Left lung (tissue), 10 donors: ENCODE data around the gene TRPM8. TPM values are rescaled to one million over a fixed set of nuclear protein-coding genes. Genes with fewer than 3 reads are reported as not detected.

Experiments used
- ATAC-seq: fragments of 200-7000 bp; cut with Tn5 transposase; one replicate; pipeline ENCODE4 v1.9.1; 2020; ENCODE audit warnings: moderate library complexity
- DNase-seq, 4 donors: peaks; one replicate each; pipeline ENCODE4 v3.0.0-alpha.2; 2013 to 2020
- H3K27ac ChIP-seq, 2 donors: fragments of 200-600 bp; sonication (generic) in 1 of 2; one replicate each; pipeline versions ENCODE4 v1.5.0 to v1.8.0; 2020 to 2021
- H3K27me3 ChIP-seq, 2 donors: fragments of 200-600 bp; sonication (generic) in 1 of 2; one replicate each; pipeline versions ENCODE4 v1.5.0 to v1.8.0; 2020 to 2021
- H3K36me3 ChIP-seq, 2 donors: fragments of 200-600 bp; sonication (generic) in 1 of 2; one replicate each; pipeline versions ENCODE4 v1.5.0 to v1.8.0; 2020 to 2021
- H3K4me1 ChIP-seq, 2 donors: fragments of 200-600 bp; one replicate each; pipeline ENCODE4 v1.8.0; 2021
- H3K4me3 ChIP-seq, 2 donors: fragments of 200-600 bp; sonication (generic) in 1 of 2; one replicate each; pipeline versions ENCODE4 v1.5.0 to v1.8.0; 2020 to 2021; ENCODE audit warnings: mild to moderate bottlenecking in 1 of 2
- H3K9me3 ChIP-seq, 2 donors: fragments of 200-600 bp; sonication (generic) in 1 of 2; one replicate each; pipeline versions ENCODE4 v1.5.0 to v1.8.0; 2020 to 2021
- CTCF ChIP-seq, 2 donors: fragments of 200-600 bp; sonication (generic) in 1 of 2; IDR thresholded peaks; one replicate each; pipeline versions ENCODE4 v1.5.0 to v1.8.0; 2021; ENCODE audit warnings: antibody characterized with exemption in 2 of 2
- intact Hi-C, 2 donors: fragments of 100-400 bp; cut with DNase I; formaldehyde crosslinking; loops; one replicate each; pipeline versions ENCODE4 v1.11.2 to v1.14.2; 2022
- polyA plus RNA-seq, 6 donors: library from polyadenylated mRNA; unstranded; fragments of 120-200 nt; gene quantifications; one replicate each; pipeline ENCODE4 v1.2.1, GENCODE V29; 2013; ENCODE audit not compliant: insufficient read length in 6 of 6
- total RNA-seq, 2 donors: library from RNA; stranded (reverse); fragmentation: NEBNext Ultra II Directional; extraction: Animal tissue kit (Norgen Biotek cat#: 25700); gene quantifications; one replicate each; pipeline ENCODE4 v1.2.1, GENCODE V29; 2021
- donor health status: DM: no; HTN: yes; CAD: no.
- donor health status: DM: no; HTN: no; CAD: no.

Gene TRPM8
- total and polyA plus RNA-seq, 8 donors: 0.14 to 0.40 (median 0.16) TPM; not detected in 3

GRCh38 chr2:233944269-233944668 is 27.1 kb downstream of the TRPM8 start:
- Histone ChIP-seq H3K4me1 (no peaks in the 10 kb centered on the region), H3K27me3 (peaks cover under 1 to 40% of the 10 kb centered on the region in 2 donors), H3K4me3 (no peak overlapping the region), H3K9me3 (no peaks in the 10 kb centered on the region), H3K36me3 (no peaks in the 10 kb centered on the region), H3K27ac (no peak overlapping the region)
- DNase-seq: no peak
- intact Hi-C loops: no loop called here
- no peak for TF ChIP-seq CTCF (IDR thresholded peaks at IDR 0.05)
- ATAC-seq: no peak

- H3K9me3 ChIP-seq: no peaks in the 10 kb centered on the region
- no peak for DNase-seq
- ATAC-seq: no peak
- TF ChIP-seq CTCF (IDR thresholded peaks at IDR 0.05): no peak
- H3K36me3 ChIP-seq: no peaks in the 10 kb centered on the region
- H3K27me3 ChIP-seq: peaks cover 0 to 35% of the 10 kb centered on the region in 2 donors
- no peak overlapping the region for H3K4me3 ChIP-seq
- intact Hi-C loops: no loop called here
- H3K4me1 ChIP-seq: no peaks in the 10 kb centered on the region
- H3K27ac ChIP-seq: no peak overlapping the region
Measured at GRCh38 chr2:233944722-233945121, 27.5 kb downstream of the TRPM8 start.

- DNase-seq (no peak), ATAC-seq (no peak)
- Histone ChIP-seq H3K4me1 (no peaks in the 10 kb centered on the region), H3K27me3 (peaks cover 0 to 31% of the 10 kb centered on the region in 2 donors), H3K36me3 (no peaks in the 10 kb centered on the region), H3K4me3 (no peak overlapping the region), H3K27ac (no peak overlapping the region), H3K9me3 (no peaks in the 10 kb centered on the region)
- intact Hi-C loops: no loop called here
- no peak for TF ChIP-seq CTCF (IDR thresholded peaks at IDR 0.05)
Measured at GRCh38 chr2:233945146-233945545, 28.0 kb downstream of the TRPM8 start.

DNA sequence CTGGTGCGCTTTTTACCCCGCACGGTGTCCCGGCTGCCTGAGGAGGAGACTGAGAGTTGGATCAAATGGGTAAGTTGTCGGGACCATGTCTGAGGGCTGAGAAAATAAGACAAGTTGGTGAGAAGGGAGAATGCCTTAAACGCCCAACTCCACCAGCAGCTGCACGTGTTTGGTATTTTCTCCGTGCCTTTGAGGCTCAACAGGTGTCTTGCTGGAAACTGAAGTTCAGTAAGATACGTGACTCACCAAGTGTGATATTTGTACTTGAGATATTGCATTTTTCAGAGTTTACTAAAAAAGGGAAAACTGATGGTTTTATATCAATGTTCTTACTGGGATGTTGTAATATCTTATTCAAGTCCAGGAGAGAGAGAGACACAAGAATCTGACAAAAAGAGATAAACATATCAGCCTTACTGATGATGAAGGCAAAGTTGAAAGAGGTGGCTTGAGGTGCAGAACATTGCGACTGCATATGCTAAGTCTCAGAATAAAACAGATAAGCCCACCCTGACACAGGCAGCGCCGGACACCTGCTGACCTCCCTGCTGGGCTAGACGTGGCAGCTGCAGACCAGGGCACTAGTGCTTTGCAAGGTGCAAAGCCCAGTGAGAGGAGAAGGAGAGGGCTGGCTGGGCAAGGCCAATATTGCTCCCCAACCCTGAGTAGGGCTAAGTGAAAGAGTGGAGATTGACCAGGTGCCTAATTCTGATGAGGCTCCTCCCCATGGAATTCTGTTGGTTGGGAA is 33.1 kb downstream of the TRPM8 start:
- intact Hi-C loops: no loop called here
- peaks cover 0 to 5% of the 10 kb centered on the region in 2 donors for H3K27me3 ChIP-seq
- no peak for DNase-seq
- no peaks in the 10 kb centered on the region for H3K4me1 ChIP-seq
- ATAC-seq: no peak
- TF ChIP-seq CTCF (IDR thresholded peaks at IDR 0.05): no peak
- H3K9me3 ChIP-seq: no peaks in the 10 kb centered on the region
- H3K36me3 ChIP-seq: no peaks in the 10 kb centered on the region
- no peak overlapping the region for H3K4me3 ChIP-seq
- no peak overlapping the region for H3K27ac ChIP-seq

GRCh38 chr2:233952335-233952734 is 35.2 kb downstream of the TRPM8 start:
- H3K27ac ChIP-seq: no peak overlapping the region
- intact Hi-C loops: no loop called here
- no peak overlapping the region for H3K4me3 ChIP-seq
- H3K4me1 ChIP-seq: no peaks in the 10 kb centered on the region
- no peaks in the 10 kb centered on the region for H3K9me3 ChIP-seq
- H3K27me3 ChIP-seq: peaks cover 0 to 5% of the 10 kb centered on the region in 2 donors
- H3K36me3 ChIP-seq: no peaks in the 10 kb centered on the region
- no peak for TF ChIP-seq CTCF (IDR thresholded peaks at IDR 0.05)
- ATAC-seq (no peak), DNase-seq (no peak)
